Activated B cell treated with CpG ODN at 0.5 μM for 24 hours (primary cell): Measurements from ENCODE around the gene FAHD1. TPM values are rescaled to one million over a fixed set of nuclear protein-coding genes. Genes with fewer than 3 reads are reported as not detected.

Source experiments
- ATAC-seq: fragments of 200-7000 bp; cut with Tn5 transposase; one replicate; pipeline ENCODE4 v1.10.0; 2021; ENCODE audit warnings: low read depth, mild to moderate bottlenecking, moderate library complexity
- CTCF ChIA-PET: fragments of 350-600 bp; sonication (Branson Sonifier 250); formaldehyde crosslinking; loops from one replicate; lab custom pipeline; 2021; ENCODE audit warnings: antibody characterized with exemption; lab: Charles Lee
- POLR2A ChIA-PET: fragments of 350-600 bp; sonication (Branson Sonifier 250); formaldehyde crosslinking; loops from one replicate; lab custom pipeline; 2021; ENCODE audit warnings: antibody characterized with exemption; lab: Charles Lee
- DNase-seq: peaks from one replicate; pipeline ENCODE4 v3.0.0; 2022
- H3K27ac Mint-ChIP-seq: one replicate; pipeline ENCODE4 v1.8.0; 2020; ENCODE audit warnings: mixed read lengths
- H3K27me3 Mint-ChIP-seq: one replicate; pipeline ENCODE4 v1.8.0; 2021; ENCODE audit warnings: mixed read lengths
- H3K36me3 Mint-ChIP-seq: one replicate; pipeline ENCODE4 v1.8.0; 2021; ENCODE audit warnings: low read depth, mixed read lengths
- H3K4me1 Mint-ChIP-seq: one replicate; pipeline ENCODE4 v1.8.0; 2021; ENCODE audit warnings: mixed read lengths
- H3K4me3 Mint-ChIP-seq: one replicate; pipeline ENCODE4 v1.8.0; 2020; ENCODE audit warnings: mild to moderate bottlenecking, mixed read lengths
- H3K9me3 Mint-ChIP-seq: one replicate; pipeline ENCODE4 v1.8.0; 2020; ENCODE audit warnings: mixed read lengths
- CTCF ChIP-seq: fragments of 200-600 bp; IDR thresholded peaks from one replicate; pipeline ENCODE4 v1.8.0; 2022; ENCODE audit warnings: antibody characterized with exemption, mild to moderate bottlenecking
- intact Hi-C: fragments of 100-400 bp; cut with micrococcal nuclease; formaldehyde crosslinking; loops from one replicate; pipeline ENCODE4 v1.15.1; 2024
- total RNA-seq: library from RNA; stranded (reverse); gene quantifications from 2 replicates; pipeline ENCODE4 v1.2.3, GENCODE V29; 2022

FAHD1 gene
- total RNA-seq, 1 donor from 2014 or later: 10.2 TPM

- CTCF ChIA-PET: no interaction called here
- POLR2A ChIA-PET: no interaction called here
- Mint-ChIP-seq H3K36me3 (peaks cover 23% of the 10 kb centered on the region), H3K4me1 (no peaks in the 10 kb centered on the region), H3K27me3 (no peaks in the 10 kb centered on the region), H3K4me3 (no peak overlapping the region), H3K9me3 (no peaks in the 10 kb centered on the region), H3K27ac (no peak overlapping the region)
- DNase-seq (no peak), ATAC-seq (no peak)
- intact Hi-C loops: no loop called here
- TF ChIP-seq CTCF: no peak
Measured at GRCh38 chr16:1790261-1790610, 36.8 kb upstream of the FAHD1 start.

GRCh38 chr16:1790611-1791255 lies 36.3 kb upstream of the FAHD1 start:
- Mint-ChIP-seq H3K27me3 (no peaks in the 10 kb centered on the region), H3K4me1 (no peaks in the 10 kb centered on the region), H3K9me3 (no peaks in the 10 kb centered on the region), H3K27ac (no peak overlapping the region), H3K36me3 (peaks cover 21% of the 10 kb centered on the region), H3K4me3 (no peak overlapping the region)
- CTCF ChIA-PET: no interaction called here
- intact Hi-C loops: no loop called here
- POLR2A ChIA-PET: interaction anchor here (1.3 kb wide), 1 partner anchor 8 kb away, joined by 5 read pairs; the partner anchor contains the start of genes NUBP2 and SPSB3
- DNase-seq (no peak), ATAC-seq (no peak)
- no peak for TF ChIP-seq CTCF

- Mint-ChIP-seq H3K27ac (no peak overlapping the region), H3K4me3 (no peak overlapping the region), H3K9me3 (no peaks in the 10 kb centered on the region), H3K36me3 (peaks cover 16% of the 10 kb centered on the region), H3K4me1 (no peaks in the 10 kb centered on the region), H3K27me3 (no peaks in the 10 kb centered on the region)
- ChIA-PET CTCF (no interaction called here), POLR2A (interaction anchor here (1.3 kb wide), 1 partner anchor 9 kb away, joined by 5 read pairs; the partner anchor contains the start of genes NUBP2 and SPSB3)
- intact Hi-C loops: no loop called here
- ATAC-seq (no peak), DNase-seq (no peak)
- no peak for TF ChIP-seq CTCF
Measured at GRCh38 chr16:1791256-1791942, 35.6 kb upstream of the FAHD1 start.

- Mint-ChIP-seq H3K36me3 (peaks cover 13% of the 10 kb centered on the region), H3K27me3 (no peaks in the 10 kb centered on the region), H3K9me3 (no peaks in the 10 kb centered on the region), H3K27ac (no peak overlapping the region), H3K4me3 (no peak overlapping the region), H3K4me1 (no peaks in the 10 kb centered on the region)
- ATAC-seq (no peak), DNase-seq (no peak)
- intact Hi-C loops: no loop called here
- no peak for TF ChIP-seq CTCF
- POLR2A ChIA-PET: interaction anchor here (1.3 kb wide), 1 partner anchor 9 kb away, joined by 5 read pairs; the partner anchor contains the start of genes NUBP2 and SPSB3
- CTCF ChIA-PET: no interaction called here
Measured at GRCh38 chr16:1791943-1792812, 34.8 kb upstream of the FAHD1 start.
